HEK293 (cell line): Measurements from ENCODE around the gene SLIT2.

ENCODE experiments used
- KLF9 ChIP-seq: fragments of 450-650 bp; formaldehyde crosslinking; IDR thresholded peaks from 2 replicates; pipeline ENCODE4 v1.5.1; 2016; ENCODE audit warnings: missing biosample characterization, missing genetic modification characterization, low read depth
- MZF1 ChIP-seq: fragments of 450-650 bp; formaldehyde crosslinking; IDR thresholded peaks from 2 replicates; pipeline ENCODE4 v1.5.1; 2017; ENCODE audit warnings: missing biosample characterization, missing genetic modification characterization, borderline replicate concordance
- RBAK ChIP-seq: fragments of 450-650 bp; formaldehyde crosslinking; IDR thresholded peaks from 2 replicates; pipeline ENCODE4 v1.5.1; 2016; ENCODE audit warnings: missing biosample characterization, missing genetic modification characterization
- YY1 ChIP-seq: fragments of 450-650 bp; formaldehyde crosslinking; IDR thresholded peaks from 2 replicates; pipeline ENCODE4 v1.5.1; 2018; ENCODE audit warnings: missing biosample characterization, missing genetic modification characterization
- ZFP69B ChIP-seq: fragments of 450-650 bp; formaldehyde crosslinking; IDR thresholded peaks from 2 replicates; pipeline ENCODE4 v1.5.1; 2016; ENCODE audit warnings: missing biosample characterization, missing genetic modification characterization
- ZNF24 ChIP-seq: fragments of 450-650 bp; formaldehyde crosslinking; IDR thresholded peaks from 2 replicates; pipeline ENCODE4 v1.5.1; 2016; ENCODE audit warnings: missing biosample characterization, missing genetic modification characterization
- ZNF426 ChIP-seq: fragments of 450-650 bp; formaldehyde crosslinking; IDR thresholded peaks from 2 replicates; pipeline ENCODE4 v1.5.1; 2017; ENCODE audit warnings: missing biosample characterization, missing genetic modification characterization, mild to moderate bottlenecking, inconsistent platforms, moderate library complexity
- TF ChIP-seq, protein P1 (sequence below): fragments of 450-650 bp; formaldehyde crosslinking; IDR thresholded peaks from 2 replicates; pipeline ENCODE4 v1.5.1; 2016; ENCODE audit warnings: missing biosample characterization, missing genetic modification characterization
- TF ChIP-seq, protein P2 (sequence below): fragments of 450-650 bp; formaldehyde crosslinking; IDR thresholded peaks from 2 replicates; pipeline ENCODE4 v1.5.1; 2017; ENCODE audit warnings: missing biosample characterization, missing genetic modification characterization
- TF ChIP-seq, protein P3 (sequence below): fragments of 450-650 bp; formaldehyde crosslinking; IDR thresholded peaks from 2 replicates; pipeline ENCODE4 v1.5.1; 2016; ENCODE audit warnings: missing biosample characterization, missing genetic modification characterization
- TF ChIP-seq, protein P4 (sequence below): sonication (generic); formaldehyde crosslinking; IDR thresholded peaks from 2 replicates; pipeline ENCODE4 v1.8.1; 2022; ENCODE audit warnings: mild to moderate bottlenecking, moderate library complexity, missing genetic modification reagents

DNA sequence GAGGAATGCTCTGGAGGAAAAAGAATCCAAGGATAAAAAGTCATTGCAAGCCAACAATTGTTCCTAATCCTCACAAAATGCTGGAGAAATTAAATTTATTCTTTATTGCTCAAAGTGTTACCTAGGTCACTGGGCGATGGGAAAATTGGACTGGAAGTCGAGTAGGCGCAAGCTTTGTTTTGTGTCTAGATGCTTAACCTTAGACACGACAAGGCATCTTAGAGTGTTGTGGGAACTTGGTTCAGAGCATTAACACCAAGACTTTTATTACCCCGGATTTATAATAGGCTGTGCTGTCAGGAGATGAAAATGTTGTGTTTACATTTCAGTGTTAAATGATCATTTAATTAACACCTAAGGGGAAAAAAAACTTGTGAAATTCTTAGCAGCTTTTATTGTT, 25.1 kb downstream of the SLIT2 start:
- TF ChIP-seq, protein P1, sequence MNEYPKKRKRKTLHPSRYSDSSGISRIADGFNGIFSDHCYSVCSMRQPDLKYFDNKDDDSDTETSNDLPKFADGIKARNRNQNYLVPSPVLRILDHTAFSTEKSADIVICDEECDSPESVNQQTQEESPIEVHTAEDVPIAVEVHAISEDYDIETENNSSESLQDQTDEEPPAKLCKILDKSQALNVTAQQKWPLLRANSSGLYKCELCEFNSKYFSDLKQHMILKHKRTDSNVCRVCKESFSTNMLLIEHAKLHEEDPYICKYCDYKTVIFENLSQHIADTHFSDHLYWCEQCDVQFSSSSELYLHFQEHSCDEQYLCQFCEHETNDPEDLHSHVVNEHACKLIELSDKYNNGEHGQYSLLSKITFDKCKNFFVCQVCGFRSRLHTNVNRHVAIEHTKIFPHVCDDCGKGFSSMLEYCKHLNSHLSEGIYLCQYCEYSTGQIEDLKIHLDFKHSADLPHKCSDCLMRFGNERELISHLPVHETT = no peak
- TF ChIP-seq ZFP69B (tag by site-specific recombination) (no peak), RBAK (no peak), KLF9 (tag by site-specific recombination) (no peak), YY1 (tag by site-specific recombination) (no peak; the same call in 1 of the 2 replicates), ZNF426 (tag by site-specific recombination) (no peak), ZNF24 (tag by site-specific recombination) (no peak), MZF1 (tag by site-specific recombination) (no peak)
- TF ChIP-seq, protein P2, sequence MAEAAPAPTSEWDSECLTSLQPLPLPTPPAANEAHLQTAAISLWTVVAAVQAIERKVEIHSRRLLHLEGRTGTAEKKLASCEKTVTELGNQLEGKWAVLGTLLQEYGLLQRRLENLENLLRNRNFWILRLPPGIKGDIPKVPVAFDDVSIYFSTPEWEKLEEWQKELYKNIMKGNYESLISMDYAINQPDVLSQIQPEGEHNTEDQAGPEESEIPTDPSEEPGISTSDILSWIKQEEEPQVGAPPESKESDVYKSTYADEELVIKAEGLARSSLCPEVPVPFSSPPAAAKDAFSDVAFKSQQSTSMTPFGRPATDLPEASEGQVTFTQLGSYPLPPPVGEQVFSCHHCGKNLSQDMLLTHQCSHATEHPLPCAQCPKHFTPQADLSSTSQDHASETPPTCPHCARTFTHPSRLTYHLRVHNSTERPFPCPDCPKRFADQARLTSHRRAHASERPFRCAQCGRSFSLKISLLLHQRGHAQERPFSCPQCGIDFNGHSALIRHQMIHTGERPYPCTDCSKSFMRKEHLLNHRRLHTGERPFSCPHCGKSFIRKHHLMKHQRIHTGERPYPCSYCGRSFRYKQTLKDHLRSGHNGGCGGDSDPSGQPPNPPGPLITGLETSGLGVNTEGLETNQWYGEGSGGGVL (tag by site-specific recombination) = no peak
- TF ChIP-seq, protein P3, sequence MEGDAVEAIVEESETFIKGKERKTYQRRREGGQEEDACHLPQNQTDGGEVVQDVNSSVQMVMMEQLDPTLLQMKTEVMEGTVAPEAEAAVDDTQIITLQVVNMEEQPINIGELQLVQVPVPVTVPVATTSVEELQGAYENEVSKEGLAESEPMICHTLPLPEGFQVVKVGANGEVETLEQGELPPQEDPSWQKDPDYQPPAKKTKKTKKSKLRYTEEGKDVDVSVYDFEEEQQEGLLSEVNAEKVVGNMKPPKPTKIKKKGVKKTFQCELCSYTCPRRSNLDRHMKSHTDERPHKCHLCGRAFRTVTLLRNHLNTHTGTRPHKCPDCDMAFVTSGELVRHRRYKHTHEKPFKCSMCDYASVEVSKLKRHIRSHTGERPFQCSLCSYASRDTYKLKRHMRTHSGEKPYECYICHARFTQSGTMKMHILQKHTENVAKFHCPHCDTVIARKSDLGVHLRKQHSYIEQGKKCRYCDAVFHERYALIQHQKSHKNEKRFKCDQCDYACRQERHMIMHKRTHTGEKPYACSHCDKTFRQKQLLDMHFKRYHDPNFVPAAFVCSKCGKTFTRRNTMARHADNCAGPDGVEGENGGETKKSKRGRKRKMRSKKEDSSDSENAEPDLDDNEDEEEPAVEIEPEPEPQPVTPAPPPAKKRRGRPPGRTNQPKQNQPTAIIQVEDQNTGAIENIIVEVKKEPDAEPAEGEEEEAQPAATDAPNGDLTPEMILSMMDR (tag by site-specific recombination) = no peak
- TF ChIP-seq, protein P4, sequence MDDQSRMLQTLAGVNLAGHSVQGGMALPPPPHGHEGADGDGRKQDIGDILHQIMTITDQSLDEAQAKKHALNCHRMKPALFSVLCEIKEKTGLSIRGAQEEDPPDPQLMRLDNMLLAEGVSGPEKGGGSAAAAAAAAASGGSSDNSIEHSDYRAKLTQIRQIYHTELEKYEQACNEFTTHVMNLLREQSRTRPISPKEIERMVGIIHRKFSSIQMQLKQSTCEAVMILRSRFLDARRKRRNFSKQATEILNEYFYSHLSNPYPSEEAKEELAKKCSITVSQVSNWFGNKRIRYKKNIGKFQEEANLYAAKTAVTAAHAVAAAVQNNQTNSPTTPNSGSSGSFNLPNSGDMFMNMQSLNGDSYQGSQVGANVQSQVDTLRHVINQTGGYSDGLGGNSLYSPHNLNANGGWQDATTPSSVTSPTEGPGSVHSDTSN (CRISPR knock-in tag) = no peak
